ENCODE measurements around the gene PAX2.

- TF ChIP-seq CTCF (IDR thresholded peaks at IDR 0.05) (no peak), POLR2A (IDR thresholded peaks at IDR 0.05) (no peak)
These were observed 126.8 kb downstream of the PAX2 start for GRCh38 chr10:100872034-100872791.
